Neutrophil (primary cell): ENCODE data around the gene SASH1.

Source experiments
- H3K27ac ChIP-seq: fragments of 200-600 bp; sonication (generic); 2 replicates; pipeline ENCODE4 v1.5.1; 2016; ENCODE audit warnings: mild to moderate bottlenecking, moderate library complexity
- H3K27me3 ChIP-seq: fragments of 200-600 bp; sonication (generic); 2 replicates; pipeline ENCODE4 v1.6.0; 2016; ENCODE audit warnings: mild to moderate bottlenecking
- H3K36me3 ChIP-seq: fragments of 200-600 bp; sonication (generic); 2 replicates; pipeline ENCODE4 v1.5.1; 2017
- H3K4me1 ChIP-seq, 2 experiments: fragments of 200-600 bp in 1 of 2; sonication (generic) in 1 of 2; 1 replicate in 1 of 2; 2 replicates in 1 of 2; pipeline versions ENCODE4 v1.5.1 to v1.6.1; 2013 to 2016; ENCODE audit warnings: low read depth in 1 of 2, low read length in 1 of 2, mild to moderate bottlenecking in 1 of 2, moderate library complexity in 1 of 2; ENCODE audit not compliant: control insufficient read depth in 1 of 2, insufficient read depth in 1 of 2
- H3K4me3 ChIP-seq, 2 experiments: fragments of 200-600 bp in 1 of 2; sonication (generic) in 1 of 2; 1 replicate in 1 of 2; 2 replicates in 1 of 2; pipeline ENCODE4 v1.5.1; 2013 to 2016; ENCODE audit warnings: low read depth in 1 of 2, low read length in 1 of 2, mild to moderate bottlenecking in 1 of 2, moderate library complexity in 1 of 2
- H3K9me3 ChIP-seq: fragments of 200-600 bp; sonication (generic); 2 replicates; pipeline ENCODE4 v1.5.1; 2016
- TF ChIP-seq, protein P1 (sequence below): fragments of 200-600 bp; sonication (generic); IDR thresholded peaks from 2 replicates; pipeline ENCODE4 v1.5.1; 2016; ENCODE audit warnings: antibody characterized with exemption

Gene SASH1

DNA sequence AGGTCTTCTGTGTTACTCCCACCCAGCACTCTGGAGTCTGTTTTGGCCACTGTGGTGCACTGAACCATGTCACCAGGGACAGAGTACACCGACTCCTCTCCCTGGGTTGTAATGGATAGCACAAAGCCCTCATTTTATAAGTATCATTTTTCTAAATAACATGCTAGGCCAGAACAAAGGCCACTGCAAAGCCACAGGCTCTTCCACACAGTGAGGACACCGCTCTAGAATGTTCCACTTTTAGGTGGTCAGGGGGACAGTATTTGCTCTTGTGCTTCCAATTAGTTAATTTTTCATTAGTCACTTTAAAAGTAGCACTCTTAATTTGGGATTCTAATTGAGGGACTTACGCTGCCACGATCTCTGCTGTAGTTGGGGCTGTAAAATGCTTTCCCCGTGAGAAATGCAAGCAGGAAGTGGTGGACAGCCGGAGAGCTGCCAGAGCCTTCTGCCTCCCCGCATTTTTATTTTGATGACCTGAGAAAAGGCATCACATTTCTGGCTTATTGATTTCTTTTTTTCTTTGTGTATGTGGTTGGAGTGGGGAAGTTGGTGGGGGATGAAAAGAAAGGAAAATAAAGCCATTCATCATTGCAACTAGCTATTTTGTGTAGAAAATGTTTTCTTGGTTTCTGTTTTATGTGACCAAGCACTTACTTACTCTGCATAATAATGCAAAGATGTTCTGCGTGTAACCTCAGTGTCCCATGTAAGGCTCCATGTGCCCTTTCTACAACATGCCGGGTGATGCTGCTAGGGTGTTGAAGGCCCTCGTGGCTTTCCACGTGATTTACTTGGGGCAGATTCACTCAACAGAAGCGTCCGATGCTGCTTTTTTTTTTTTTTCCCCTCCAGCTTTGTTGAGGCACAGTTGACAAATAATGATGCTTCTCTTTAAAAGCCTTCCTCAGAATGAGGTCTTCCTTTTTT, 195.9 kb downstream of the SASH1 start:
- H3K4me3 ChIP-seq, result no peak overlapping the region

DNA sequence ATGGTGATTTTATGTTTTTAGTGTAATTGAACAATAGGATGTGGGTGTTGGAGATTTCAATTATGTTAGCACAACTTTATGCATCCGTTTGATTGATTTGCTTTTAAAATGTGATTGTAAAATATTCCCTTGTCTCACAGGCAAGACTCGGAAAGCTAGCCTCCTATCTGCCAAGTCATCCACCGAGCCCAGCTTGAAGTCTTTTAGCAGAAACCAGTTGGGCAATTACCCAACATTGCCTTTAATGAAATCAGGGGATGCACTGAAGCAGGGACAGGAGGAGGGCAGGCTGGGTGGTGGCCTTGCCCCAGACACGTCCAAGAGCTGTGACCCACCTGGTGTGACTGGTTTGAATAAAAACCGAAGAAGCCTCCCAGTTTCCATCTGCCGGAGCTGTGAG, 200.9 kb downstream of the SASH1 start:
- Histone ChIP-seq H3K4me3 (no peak overlapping the region), H3K36me3 (no peaks in the 10 kb centered on the region), H3K27ac (no peak overlapping the region)

More for the DNA sequence above, 195.9 kb downstream of the SASH1 start:
- Histone ChIP-seq H3K36me3 (no peaks in the 10 kb centered on the region), H3K4me1 (no peaks in the 10 kb centered on the region), H3K27me3 (peaks cover 5% of the 10 kb centered on the region), H3K27ac (no peak overlapping the region), H3K9me3 (no peaks in the 10 kb centered on the region)
- TF ChIP-seq, protein P1, sequence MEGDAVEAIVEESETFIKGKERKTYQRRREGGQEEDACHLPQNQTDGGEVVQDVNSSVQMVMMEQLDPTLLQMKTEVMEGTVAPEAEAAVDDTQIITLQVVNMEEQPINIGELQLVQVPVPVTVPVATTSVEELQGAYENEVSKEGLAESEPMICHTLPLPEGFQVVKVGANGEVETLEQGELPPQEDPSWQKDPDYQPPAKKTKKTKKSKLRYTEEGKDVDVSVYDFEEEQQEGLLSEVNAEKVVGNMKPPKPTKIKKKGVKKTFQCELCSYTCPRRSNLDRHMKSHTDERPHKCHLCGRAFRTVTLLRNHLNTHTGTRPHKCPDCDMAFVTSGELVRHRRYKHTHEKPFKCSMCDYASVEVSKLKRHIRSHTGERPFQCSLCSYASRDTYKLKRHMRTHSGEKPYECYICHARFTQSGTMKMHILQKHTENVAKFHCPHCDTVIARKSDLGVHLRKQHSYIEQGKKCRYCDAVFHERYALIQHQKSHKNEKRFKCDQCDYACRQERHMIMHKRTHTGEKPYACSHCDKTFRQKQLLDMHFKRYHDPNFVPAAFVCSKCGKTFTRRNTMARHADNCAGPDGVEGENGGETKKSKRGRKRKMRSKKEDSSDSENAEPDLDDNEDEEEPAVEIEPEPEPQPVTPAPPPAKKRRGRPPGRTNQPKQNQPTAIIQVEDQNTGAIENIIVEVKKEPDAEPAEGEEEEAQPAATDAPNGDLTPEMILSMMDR, result no peak

DNA sequence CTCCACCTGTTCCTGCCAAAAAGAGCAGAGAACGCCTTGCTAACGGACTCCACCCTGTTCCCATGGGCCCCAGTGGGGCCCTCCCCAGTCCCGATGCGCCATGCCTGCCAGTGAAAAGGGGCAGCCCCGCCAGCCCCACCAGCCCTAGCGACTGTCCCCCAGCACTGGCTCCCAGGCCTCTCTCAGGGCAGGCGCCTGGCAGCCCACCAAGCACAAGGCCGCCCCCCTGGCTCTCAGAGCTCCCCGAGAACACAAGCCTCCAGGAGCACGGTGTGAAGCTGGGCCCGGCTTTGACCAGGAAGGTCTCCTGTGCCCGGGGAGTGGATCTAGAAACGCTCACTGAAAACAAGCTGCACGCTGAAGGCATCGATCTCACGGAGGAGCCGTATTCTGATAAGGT, 201.8 kb downstream of the SASH1 start:
- peaks cover 5% of the 10 kb centered on the region for H3K27me3 ChIP-seq
- H3K4me3 ChIP-seq, result no peak overlapping the region
- TF ChIP-seq, protein P1, result no peak
- no peaks in the 10 kb centered on the region for H3K4me1 ChIP-seq
- no peak overlapping the region for H3K27ac ChIP-seq
- no peaks in the 10 kb centered on the region for H3K9me3 ChIP-seq
- no peaks in the 10 kb centered on the region for H3K36me3 ChIP-seq

More for the DNA sequence above, 200.9 kb downstream of the SASH1 start:
- no peaks in the 10 kb centered on the region for H3K4me1 ChIP-seq
- no peaks in the 10 kb centered on the region for H3K9me3 ChIP-seq
- TF ChIP-seq, protein P1, result no peak
- H3K27me3 ChIP-seq, result peaks cover 5% of the 10 kb centered on the region

DNA sequence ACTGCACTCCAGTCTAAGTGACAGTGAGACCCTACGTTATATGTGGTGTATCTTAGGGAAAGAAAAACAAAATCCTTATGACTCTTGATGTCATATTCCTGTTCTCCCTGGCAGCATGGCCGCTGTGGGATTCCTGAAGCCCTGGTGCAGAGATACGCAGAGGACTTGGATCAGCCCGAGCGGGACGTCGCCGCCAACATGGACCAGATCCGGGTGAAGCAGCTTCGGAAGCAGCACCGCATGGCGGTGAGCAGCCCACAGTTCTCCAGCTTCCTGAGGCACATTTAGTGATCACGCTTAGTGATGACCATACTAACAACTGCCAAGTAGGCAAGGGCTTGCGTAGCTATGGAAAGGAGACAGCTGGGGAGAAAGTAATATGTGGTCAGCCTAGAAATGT, 203.3 kb downstream of the SASH1 start:
- Histone ChIP-seq H3K27me3 (peaks cover 17% of the 10 kb centered on the region), H3K4me3 (no peak overlapping the region), H3K9me3 (no peaks in the 10 kb centered on the region), H3K4me1 (no peaks in the 10 kb centered on the region), H3K27ac (no peak overlapping the region), H3K36me3 (no peaks in the 10 kb centered on the region)
- TF ChIP-seq, protein P1, result no peak

DNA sequence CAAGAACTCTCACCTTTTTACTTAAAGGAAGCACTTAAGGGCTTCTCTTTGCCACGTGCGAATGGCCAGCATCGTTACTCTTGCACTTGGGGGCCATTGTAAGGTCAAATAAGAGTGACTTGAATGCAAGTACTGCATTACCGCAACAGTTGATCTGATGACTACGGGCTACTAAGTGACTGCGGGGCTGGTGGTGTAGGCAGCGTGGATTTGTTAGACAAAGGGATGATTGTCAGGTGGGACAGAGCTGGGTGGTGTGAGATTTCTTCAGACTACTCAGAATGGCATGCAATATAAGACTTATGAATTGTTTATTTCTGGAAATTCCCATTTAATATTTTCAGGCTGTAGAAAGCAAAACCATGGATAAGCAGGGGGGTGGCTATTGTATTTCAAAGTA, 204.5 kb downstream of the SASH1 start:
- H3K9me3 ChIP-seq, result no peaks in the 10 kb centered on the region
- no peaks in the 10 kb centered on the region for H3K36me3 ChIP-seq
- no peaks in the 10 kb centered on the region for H3K4me1 ChIP-seq
- H3K4me3 ChIP-seq, result no peak overlapping the region
- H3K27ac ChIP-seq, result no peak overlapping the region
- peaks cover 25% of the 10 kb centered on the region for H3K27me3 ChIP-seq
- TF ChIP-seq, protein P1, result no peak
